Erythroblast (primary cell): Measurements from ENCODE around the gene SLC43A2.

Experiments used
- GATA1 ChIP-seq: IDR thresholded peaks from 2 replicates; pipeline ENCODE4 v1.6.1; 2011; ENCODE audit warnings: low read depth, mild to moderate bottlenecking, control low read depth, low read length, moderate library complexity
- POLR2A ChIP-seq: IDR thresholded peaks from 2 replicates; pipeline ENCODE4 v1.6.1; 2011; ENCODE audit warnings: mild to moderate bottlenecking, low read length

GRCh38 chr17:1635675-1636465, 7.2 kb upstream of the SLC43A2 start:
- TF ChIP-seq POLR2A (no peak), GATA1 (no peak)
